ENCODE results near the gene HCK. TPM values are rescaled to one million over a fixed set of nuclear protein-coding genes. Genes with fewer than 3 reads are reported as not detected.

The HCK gene
- total RNA-seq, 1 experiment from 2014 or later, result not detected

DNA sequence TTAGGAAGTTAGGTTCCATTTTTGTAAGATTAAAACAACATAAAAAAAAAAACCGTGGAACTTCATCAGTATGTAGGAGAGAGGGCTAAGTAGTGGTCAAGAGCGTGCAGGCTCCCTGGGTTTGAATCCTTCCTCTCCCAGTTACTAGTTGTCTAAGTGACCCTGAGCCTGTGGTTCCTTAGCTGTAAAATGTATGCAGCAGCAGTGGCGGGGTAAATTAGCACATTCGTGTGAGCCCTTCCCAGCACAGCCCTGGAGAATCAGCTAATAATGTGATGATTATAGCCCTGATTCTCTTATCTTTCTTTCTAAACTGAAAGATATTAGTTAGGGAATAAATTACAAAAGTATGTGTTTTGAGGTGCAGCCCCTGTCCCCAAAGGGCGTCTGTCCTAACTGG is 90.0 kb downstream of the HCK start:
- intact Hi-C loops (cut with micrococcal nuclease), result no loop called here
- H4K20me1 ChIP-seq (ENCODE audit: low read length), result no peaks in the 10 kb centered on the region
- TF ChIP-seq, protein P1, sequence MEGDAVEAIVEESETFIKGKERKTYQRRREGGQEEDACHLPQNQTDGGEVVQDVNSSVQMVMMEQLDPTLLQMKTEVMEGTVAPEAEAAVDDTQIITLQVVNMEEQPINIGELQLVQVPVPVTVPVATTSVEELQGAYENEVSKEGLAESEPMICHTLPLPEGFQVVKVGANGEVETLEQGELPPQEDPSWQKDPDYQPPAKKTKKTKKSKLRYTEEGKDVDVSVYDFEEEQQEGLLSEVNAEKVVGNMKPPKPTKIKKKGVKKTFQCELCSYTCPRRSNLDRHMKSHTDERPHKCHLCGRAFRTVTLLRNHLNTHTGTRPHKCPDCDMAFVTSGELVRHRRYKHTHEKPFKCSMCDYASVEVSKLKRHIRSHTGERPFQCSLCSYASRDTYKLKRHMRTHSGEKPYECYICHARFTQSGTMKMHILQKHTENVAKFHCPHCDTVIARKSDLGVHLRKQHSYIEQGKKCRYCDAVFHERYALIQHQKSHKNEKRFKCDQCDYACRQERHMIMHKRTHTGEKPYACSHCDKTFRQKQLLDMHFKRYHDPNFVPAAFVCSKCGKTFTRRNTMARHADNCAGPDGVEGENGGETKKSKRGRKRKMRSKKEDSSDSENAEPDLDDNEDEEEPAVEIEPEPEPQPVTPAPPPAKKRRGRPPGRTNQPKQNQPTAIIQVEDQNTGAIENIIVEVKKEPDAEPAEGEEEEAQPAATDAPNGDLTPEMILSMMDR (conservative IDR thresholded peaks at IDR 0.05; ENCODE audit: low read depth, low read length), result no peak
- no peak for TF ChIP-seq EZH2 (IDR thresholded peaks at IDR 0.05; ENCODE audit: low read length, unreplicated experiment)
- TF ChIP-seq EZH2phosphoT487 (IDR thresholded peaks at IDR 0.05; ENCODE audit: borderline replicate concordance, low read length), result no peak
- H3K36me3 ChIP-seq (ENCODE audit: low read depth, low read length), result peaks cover 82% of the 10 kb centered on the region
- DNase-seq, result no peak
- no peaks in the 10 kb centered on the region for H3K9me3 ChIP-seq (ENCODE audit: low read length)
- BruUV-seq (replicated peaks), result no TSS peak
- H3K27me3 ChIP-seq (ENCODE audit: low read length), result no peaks in the 10 kb centered on the region
- no peak overlapping the region for H2AFZ ChIP-seq (ENCODE audit: low read length)
- no peak overlapping the region for H3K9ac ChIP-seq (ENCODE audit: low read length)
- H3K4me3 ChIP-seq (ENCODE audit: low read length), result no peak overlapping the region
- ChIA-PET CTCF (no interaction called here), POLR2A (ENCODE audit: unreplicated experiment) (no interaction called here)
- ATAC-seq, result no peak
- no peaks in the 10 kb centered on the region for H3K4me1 ChIP-seq (ENCODE audit: insufficient read depth, low read length)
- H3F3A ChIP-seq (ENCODE audit: low read length, unreplicated experiment), result no peaks in the 10 kb centered on the region
- H3K4me2 ChIP-seq (ENCODE audit: low read length), result no peak overlapping the region
- H3K27ac ChIP-seq (ENCODE audit: low read length), result no peak overlapping the region
- H3K79me2 ChIP-seq (ENCODE audit: low read length), result no peaks in the 10 kb centered on the region
- no peaks in the 10 kb centered on the region for H3K9me2 ChIP-seq (replicated peaks; ENCODE audit: low read length)

DNA sequence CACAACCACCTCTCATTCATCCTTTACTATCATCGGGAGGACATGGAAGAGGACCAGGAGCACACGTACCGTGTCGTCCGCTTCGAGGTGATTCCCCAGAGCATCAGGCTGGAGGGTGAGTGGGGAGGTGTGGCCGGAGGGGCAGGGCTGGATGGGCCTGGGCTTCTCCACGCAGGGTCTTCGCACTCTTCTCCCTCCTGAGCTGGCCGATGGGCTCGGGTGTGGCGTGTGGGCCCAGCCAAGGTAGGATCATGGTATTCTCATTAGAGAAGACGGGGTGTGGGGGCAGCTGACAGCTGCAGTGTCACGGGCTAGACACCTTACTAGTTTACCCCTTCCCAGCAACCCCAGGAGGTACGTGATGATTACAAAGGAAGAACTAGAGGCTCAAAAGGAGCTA is 90.9 kb downstream of the HCK start:
- H3K4me1 ChIP-seq (ENCODE audit: insufficient read depth, low read length), result no peaks in the 10 kb centered on the region
- H3K9ac ChIP-seq (ENCODE audit: low read length), result no peak overlapping the region
- no TSS peak for BruUV-seq (replicated peaks)
- no peaks in the 10 kb centered on the region for H3K79me2 ChIP-seq (ENCODE audit: low read length)
- CTCF ChIA-PET, result no interaction called here
- no peak overlapping the region for H3K27ac ChIP-seq (ENCODE audit: low read length)
- no peak overlapping the region for H3K4me2 ChIP-seq (ENCODE audit: low read length)
- ATAC-seq (no peak), DNase-seq (no peak)
- no peaks in the 10 kb centered on the region for H3K9me2 ChIP-seq (replicated peaks; ENCODE audit: low read length)
- H3K9me3 ChIP-seq (ENCODE audit: low read length), result no peaks in the 10 kb centered on the region
- no peaks in the 10 kb centered on the region for H3F3A ChIP-seq (ENCODE audit: low read length, unreplicated experiment)
- no peaks in the 10 kb centered on the region for H3K27me3 ChIP-seq (ENCODE audit: low read length)
- H2AFZ ChIP-seq (ENCODE audit: low read length), result no peak overlapping the region
- peaks cover 73% of the 10 kb centered on the region for H3K36me3 ChIP-seq (ENCODE audit: low read depth, low read length)
- no peaks in the 10 kb centered on the region for H4K20me1 ChIP-seq (ENCODE audit: low read length)
- H3K4me3 ChIP-seq (ENCODE audit: low read length), result no peak overlapping the region
- intact Hi-C loops (cut with micrococcal nuclease), result no loop called here
- no peak for TF ChIP-seq EZH2 (IDR thresholded peaks at IDR 0.05; ENCODE audit: low read length, unreplicated experiment)
- TF ChIP-seq EZH2phosphoT487 (IDR thresholded peaks at IDR 0.05; ENCODE audit: borderline replicate concordance, low read length), result no peak
- TF ChIP-seq, protein P1 (conservative IDR thresholded peaks at IDR 0.05; ENCODE audit: low read depth, low read length), result no peak
- POLR2A ChIA-PET (ENCODE audit: unreplicated experiment), result no interaction called here

DNA sequence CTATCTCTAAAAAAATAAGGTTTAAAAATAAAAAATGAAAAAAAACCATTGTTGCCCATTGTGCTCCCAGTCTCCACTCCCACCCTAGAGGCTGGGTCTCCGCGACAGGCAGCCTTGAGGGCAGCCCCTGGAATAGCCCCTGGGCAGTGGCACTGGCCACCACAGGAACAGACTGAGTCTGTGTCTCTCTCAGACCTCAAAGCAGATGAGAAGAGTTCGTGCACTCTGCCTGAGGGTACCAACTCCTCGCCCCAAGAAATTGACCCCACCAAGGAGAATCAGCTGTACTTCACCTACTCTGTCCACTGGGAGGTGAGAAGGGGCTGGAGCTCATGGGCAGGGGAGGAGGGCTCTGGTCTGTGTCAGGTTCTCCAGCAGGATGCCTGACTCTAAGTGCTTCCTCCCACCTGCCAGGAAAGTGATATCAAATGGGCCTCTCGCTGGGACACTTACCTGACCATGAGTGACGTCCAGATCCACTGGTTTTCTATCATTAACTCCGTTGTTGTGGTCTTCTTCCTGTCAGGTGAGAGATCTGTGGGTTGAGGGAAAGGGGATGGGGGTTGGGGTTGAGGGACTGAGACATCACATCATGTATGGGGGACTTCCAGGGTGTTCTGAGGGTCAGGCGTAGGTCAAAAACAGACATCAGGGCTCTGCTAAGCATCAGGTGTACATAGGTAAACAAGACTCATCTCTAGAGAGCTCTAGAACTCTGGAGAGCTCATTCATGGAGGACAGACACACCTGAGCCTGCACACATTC is 93.0 kb downstream of the HCK start:
- DNase-seq (no peak), ATAC-seq (no peak)
- Histone ChIP-seq H3K9me2 (replicated peaks; ENCODE audit: low read length) (no peaks in the 10 kb centered on the region), H3K4me3 (ENCODE audit: low read length) (no peak overlapping the region), H3K9me3 (ENCODE audit: low read length) (no peaks in the 10 kb centered on the region), H3K79me2 (ENCODE audit: low read length) (no peaks in the 10 kb centered on the region), H3K36me3 (ENCODE audit: low read depth, low read length) (peaks cover 66% of the 10 kb centered on the region), H3K27me3 (ENCODE audit: low read length) (no peaks in the 10 kb centered on the region), H4K20me1 (ENCODE audit: low read length) (no peaks in the 10 kb centered on the region), H3K4me1 (ENCODE audit: insufficient read depth, low read length) (no peaks in the 10 kb centered on the region), H3K27ac (ENCODE audit: low read length) (no peak overlapping the region), H3F3A (ENCODE audit: low read length, unreplicated experiment) (no peaks in the 10 kb centered on the region), H3K4me2 (ENCODE audit: low read length) (no peak overlapping the region), H3K9ac (ENCODE audit: low read length) (no peak overlapping the region), H2AFZ (ENCODE audit: low read length) (no peak overlapping the region)
- CTCF ChIA-PET, result no interaction called here
- TF ChIP-seq EZH2phosphoT487 (IDR thresholded peaks at IDR 0.05; ENCODE audit: borderline replicate concordance, low read length) (no peak), EZH2 (IDR thresholded peaks at IDR 0.05; ENCODE audit: low read length, unreplicated experiment) (no peak)
- TF ChIP-seq, protein P1 (conservative IDR thresholded peaks at IDR 0.05; ENCODE audit: low read depth, low read length), result no peak
- intact Hi-C loops (cut with micrococcal nuclease), result no loop called here
- POLR2A ChIA-PET (ENCODE audit: unreplicated experiment), result no interaction called here
- no TSS peak for BruUV-seq (replicated peaks)

Data from PC-3 (cell line).